Tibial nerve (tissue), 4 donors: Measurements from ENCODE around the gene PKNOX2.

ENCODE experiments used
- CTCF ChIP-seq, 5 experiments: fragments of 200-600 bp in 3 of 5; fragments of 450-650 bp in 2 of 5; sonication (generic) in 3 of 5; IDR thresholded peaks; one replicate each; pipeline ENCODE4 v1.5.1; 2016 to 2019; ENCODE audit warnings: antibody characterized with exemption in 5 of 5, mild to moderate bottlenecking in 3 of 5, moderate library complexity in 2 of 5
- EP300 ChIP-seq, 2 donors: sonication (generic); formaldehyde crosslinking; IDR thresholded peaks; one replicate each; pipeline ENCODE4 v1.6.1; 2017; ENCODE audit warnings: antibody characterized with exemption in 2 of 2, mild to moderate bottlenecking in 1 of 2

GRCh38 chr11:125317416-125317815 lies 152.9 kb downstream of the PKNOX2 start:
- no peak for TF ChIP-seq EP300 (IDR thresholded peaks at IDR 0.05)
- TF ChIP-seq CTCF (IDR thresholded peaks at IDR 0.05) = no peak
